NCI-H2227 (cell line): Measurements from ENCODE around the gene TMEM154.

Source experiments
- DNase-seq: peaks from one replicate; lab custom pipeline; 2025; ENCODE audit not compliant: unreplicated experiment; lab: John Stamatoyannopoulos, UW

The TMEM154 gene

DNA sequence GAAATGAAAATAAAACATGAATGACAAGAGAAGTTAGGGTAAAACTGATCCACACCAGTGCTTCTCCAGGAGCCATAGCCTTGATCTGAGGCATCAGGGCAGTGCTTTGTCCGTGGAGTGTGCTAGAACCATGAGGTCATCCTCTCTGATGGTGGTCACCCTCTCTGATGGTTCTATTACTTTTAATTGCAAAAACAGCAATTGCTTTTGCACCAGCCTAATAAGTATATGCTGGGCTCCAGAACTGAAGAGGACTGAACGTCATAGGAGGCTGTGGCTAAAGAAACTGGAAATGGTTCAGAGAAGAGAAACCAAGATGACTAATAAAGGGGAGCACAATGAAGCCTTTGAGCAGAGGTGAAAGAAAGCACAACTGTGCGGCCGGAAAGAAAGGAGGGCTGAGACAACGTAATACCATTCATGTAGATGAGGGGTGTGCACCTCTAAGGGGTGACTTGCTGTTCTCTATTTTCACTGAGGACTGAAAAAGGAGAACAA is 17.0 kb upstream of the TMEM154 start:
- DNase-seq = no peak

- no peak for DNase-seq
Measured at GRCh38 chr4:152693871-152694270, 14.1 kb upstream of the TMEM154 start.

DNA sequence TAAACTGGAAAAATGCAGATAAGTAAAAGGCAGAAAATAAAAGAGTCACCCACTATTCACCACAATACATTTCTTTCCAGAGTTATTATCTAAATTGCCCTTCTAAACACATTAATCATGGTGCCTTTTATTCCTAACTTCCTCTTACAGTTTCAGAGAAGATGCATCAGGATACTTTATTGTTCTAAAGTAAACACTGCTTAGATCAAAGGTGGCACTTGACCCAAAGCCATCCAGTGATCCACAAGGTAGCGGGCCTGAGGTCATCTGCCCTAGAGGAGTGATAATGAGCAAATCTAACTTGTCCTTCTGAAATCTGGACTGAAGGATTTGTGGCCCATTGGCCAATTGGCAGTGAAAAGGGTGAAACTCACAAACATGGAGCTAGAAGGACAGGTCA is 12.0 kb upstream of the TMEM154 start:
- no peak for DNase-seq

DNA sequence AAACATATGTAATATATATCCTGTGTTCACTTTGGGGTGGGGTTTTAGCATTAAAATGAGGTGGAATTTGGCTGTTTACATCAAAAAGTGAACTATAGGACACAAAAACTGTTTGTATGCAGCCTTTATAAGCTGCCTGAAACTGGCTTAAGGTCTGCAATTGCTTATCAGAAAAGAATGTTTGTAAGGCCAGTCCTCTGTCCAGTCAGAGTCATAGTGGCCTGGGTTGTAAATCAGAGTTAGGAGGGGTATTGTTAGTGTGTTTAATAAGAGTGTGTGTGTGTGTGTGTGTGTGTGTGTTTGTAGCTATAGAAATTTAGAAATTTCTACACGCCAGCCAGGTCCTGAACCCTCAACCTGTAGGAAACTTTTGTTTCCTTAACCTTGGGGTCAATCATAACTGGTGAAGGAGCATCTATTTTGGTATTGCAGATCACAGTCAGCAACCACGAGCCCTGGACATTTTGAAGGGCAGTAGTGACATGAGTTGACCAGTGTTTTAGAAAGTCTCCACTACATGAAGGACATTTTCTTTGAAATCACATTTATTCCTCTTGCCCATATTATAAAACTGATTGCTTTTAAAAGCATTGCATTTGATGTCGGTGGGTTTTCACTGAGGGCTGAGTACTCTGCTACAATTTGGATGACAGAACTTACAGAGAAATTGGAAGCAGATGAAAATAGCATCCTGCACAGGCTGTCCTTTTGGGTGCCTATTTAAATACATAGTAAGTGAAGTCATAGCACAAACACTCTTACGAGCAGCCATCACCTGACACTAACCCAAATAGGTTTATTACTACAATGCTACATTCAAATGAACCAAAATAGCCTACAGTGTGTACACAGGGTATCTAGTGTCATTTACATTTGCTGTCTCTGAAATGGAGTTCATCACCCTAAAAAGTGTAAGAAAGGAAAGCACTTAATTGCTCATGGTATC is 11.2 kb upstream of the TMEM154 start:
- DNase-seq = no peak

GRCh38 chr4:152689615-152690501 is 10.1 kb upstream of the TMEM154 start:
- no peak for DNase-seq

DNA sequence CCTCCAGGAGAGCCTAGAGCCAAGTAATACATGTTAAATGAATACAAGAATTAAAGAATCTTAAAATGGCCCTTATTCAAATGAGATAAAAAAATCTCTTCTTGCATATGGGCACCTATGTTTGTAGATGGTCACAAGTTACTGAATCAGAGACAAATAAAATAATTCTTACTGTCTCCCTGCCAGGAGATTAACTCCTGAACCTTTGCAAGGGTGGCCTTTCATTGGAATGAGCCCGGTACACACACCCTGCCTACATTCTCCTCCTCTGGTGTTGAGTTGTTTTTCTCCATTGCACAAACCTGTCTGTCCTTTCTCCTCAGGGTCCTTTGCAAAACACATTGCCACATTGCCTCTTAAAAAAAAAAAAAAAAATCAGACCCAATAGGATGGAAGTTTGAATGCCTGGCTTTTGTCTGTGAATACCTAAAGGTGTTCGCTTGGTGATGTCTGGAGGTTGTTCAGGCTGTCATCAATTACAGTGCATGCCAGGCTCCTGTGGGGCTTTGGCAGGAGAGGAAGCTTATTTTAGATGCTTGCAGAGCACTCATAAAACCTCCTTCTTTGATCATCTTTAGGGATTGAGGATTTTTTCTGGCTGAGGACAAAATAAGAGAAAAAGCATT is 8.3 kb upstream of the TMEM154 start:
- no peak for DNase-seq

DNA sequence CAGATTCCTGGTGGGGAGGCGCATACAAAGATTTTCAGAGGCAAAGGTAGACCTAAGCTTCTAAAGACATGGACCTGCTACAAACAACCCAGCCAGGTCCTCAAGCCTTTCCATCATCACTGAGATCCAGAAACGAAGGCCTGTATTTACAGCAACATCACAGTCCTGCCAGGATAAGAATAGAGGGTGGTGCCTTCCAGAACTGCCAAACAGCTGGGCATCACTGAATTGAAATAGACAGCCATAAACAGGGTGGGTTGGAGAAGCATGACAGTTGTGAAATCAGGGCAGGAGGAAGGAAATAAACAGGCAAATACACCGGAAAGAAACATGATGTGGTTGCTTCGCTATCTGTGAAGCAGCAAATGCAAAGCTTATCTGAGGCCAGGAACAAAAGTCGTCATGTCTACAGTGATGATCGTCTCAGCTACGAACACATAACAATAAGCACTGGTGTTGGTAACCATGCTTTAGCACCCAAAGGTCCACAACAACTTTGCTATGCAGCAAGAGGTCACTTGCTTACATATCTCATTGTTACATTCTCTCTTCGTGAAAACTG is 6.7 kb upstream of the TMEM154 start:
- DNase-seq = no peak

DNA sequence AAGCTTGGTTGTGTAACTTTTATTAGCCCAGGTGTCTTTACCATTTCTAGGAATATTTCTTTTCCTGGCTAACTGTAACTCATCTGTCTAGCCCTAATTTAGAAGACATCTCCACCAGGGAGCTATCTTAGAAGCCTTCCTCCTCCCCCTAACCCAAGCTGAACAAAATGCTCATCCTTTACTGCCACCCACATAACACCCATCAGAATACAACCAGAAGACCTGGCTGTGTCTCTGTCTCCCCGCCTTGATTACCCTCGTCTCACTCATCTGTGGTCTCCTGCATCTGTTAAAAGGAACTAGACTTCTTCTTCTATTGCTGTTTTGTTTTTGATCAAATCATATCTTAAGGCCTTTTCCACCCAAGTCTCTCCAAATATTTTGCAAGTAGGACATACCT is 4.8 kb upstream of the TMEM154 start:
- DNase-seq = no peak

GRCh38 chr4:152684007-152684406 is 4.2 kb upstream of the TMEM154 start:
- DNase-seq = no peak

- peak; percentile 42 for DNase-seq
Measured at GRCh38 chr4:152682143-152682941, 2.5 kb upstream of the TMEM154 start.

- DNase-seq = peak; percentile 19
Measured at GRCh38 chr4:152680988-152681603, 1.3 kb upstream of the TMEM154 start.

DNA sequence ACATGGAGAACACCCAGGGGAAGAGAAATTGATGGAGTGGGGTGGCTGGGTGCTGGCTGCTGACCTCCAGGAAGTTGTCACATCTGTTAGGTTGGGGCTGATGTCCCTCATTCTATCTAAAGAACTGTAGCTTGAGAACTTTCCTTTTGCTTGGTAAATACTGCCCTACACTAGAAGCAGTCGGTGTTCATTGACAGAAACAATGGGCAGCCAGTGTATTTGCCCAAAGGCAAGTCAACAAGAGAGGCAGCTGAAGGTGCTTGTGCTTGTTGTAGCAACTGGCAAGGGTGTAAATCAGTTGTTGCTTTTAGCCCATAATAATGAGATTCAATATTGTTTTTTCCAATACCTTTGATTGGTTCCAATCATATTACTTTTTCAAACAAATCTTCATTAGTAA is 956 bp downstream of the TMEM154 start:
- DNase-seq = no peak

GRCh38 chr4:152677117-152677516 is 2.7 kb downstream of the TMEM154 start:
- no peak for DNase-seq

DNA sequence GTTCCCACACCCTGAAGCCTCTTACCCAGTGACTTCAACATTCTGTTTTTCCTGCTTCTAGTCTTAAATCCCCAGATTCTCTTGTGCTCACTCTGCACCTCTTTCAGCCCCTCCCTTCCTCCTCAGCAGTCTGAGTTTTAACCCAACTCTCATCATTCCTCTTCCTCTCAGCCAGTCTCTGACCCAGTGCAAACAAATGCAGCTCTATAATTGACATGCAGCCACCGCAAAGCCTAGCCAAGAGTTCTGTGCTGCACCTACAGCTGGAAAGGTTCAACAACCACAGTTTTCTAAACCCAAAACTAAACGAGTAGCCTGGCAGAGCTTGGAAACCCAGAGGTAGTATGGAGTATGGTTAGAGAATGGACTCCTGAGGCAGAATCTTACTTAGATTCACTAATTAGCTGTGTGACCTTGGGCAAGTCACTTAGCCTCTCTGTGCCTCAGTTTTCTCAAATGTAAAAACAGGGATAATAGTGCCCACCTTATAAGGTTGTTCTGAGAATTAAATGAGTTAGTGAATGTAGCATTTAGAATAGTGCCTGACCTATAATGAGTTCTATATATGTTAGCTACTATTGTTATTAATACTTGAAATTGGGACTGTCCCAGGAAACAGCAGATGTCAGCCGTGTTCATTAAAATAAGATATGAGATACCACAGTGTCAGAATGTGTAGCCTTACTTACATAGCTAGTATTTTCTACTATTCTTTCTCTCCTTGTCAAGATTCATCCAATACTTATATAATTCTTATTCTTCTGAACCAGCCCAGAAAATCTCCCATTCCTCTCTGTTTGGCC is 3.5 kb downstream of the TMEM154 start:
- no peak for DNase-seq

DNA sequence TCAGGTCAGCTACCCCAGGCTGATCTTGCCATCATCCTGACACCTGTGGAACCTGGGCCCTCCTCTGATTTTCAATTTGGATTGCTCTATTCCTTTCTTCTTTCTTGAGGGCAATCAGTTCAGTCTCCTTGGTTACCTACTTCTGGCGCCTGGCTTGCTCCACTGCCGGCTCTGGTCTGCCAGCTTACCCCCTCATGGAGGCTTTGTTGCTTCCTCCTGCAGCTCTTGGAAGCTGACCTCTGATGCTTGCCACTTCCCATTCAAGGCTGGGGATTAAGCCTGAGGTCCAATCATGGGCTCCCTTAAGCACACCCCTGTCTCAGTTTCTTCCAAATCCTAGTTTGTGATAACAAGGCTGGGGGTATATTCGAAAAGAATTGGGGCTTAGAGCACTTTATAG is 5.4 kb downstream of the TMEM154 start:
- DNase-seq = no peak

- no peak for DNase-seq
Measured at GRCh38 chr4:152673489-152673888, 6.3 kb downstream of the TMEM154 start.

GRCh38 chr4:152672206-152673092 is 7.3 kb downstream of the TMEM154 start:
- DNase-seq = peak; percentile 5
